Glutamatergic neuron (in vitro differentiated cells): ENCODE measurements around the gene AFF3. TPM values are rescaled to one million over a fixed set of nuclear protein-coding genes. Genes with fewer than 3 reads are reported as not detected.

Source experiments
- DNase-seq: peaks from one replicate; pipeline ENCODE4 v3.0.0; 2022
- H3K27ac Mint-ChIP-seq: one replicate; pipeline ENCODE4 v1.8.0; 2020; ENCODE audit warnings: mild to moderate bottlenecking, mixed read lengths, inconsistent platforms; ENCODE audit not compliant: unreplicated experiment
- H3K27me3 Mint-ChIP-seq: one replicate; pipeline ENCODE4 v1.8.0; 2020; ENCODE audit warnings: mild to moderate bottlenecking, moderate library complexity, mixed read lengths, inconsistent platforms; ENCODE audit not compliant: unreplicated experiment
- H3K36me3 Mint-ChIP-seq: one replicate; pipeline ENCODE4 v1.8.0; 2020; ENCODE audit warnings: mild to moderate bottlenecking, mixed read lengths, inconsistent platforms; ENCODE audit not compliant: unreplicated experiment
- H3K4me1 Mint-ChIP-seq: one replicate; pipeline ENCODE4 v1.8.0; 2020; ENCODE audit warnings: mild to moderate bottlenecking, low read depth, mixed read lengths, inconsistent platforms; ENCODE audit not compliant: unreplicated experiment
- H3K4me3 Mint-ChIP-seq: one replicate; pipeline ENCODE4 v1.8.0; 2020; ENCODE audit warnings: mild to moderate bottlenecking, mixed read lengths, inconsistent platforms; ENCODE audit not compliant: unreplicated experiment
- H3K9me3 Mint-ChIP-seq: one replicate; pipeline ENCODE4 v1.8.0; 2020; ENCODE audit warnings: mild to moderate bottlenecking, moderate library complexity, mixed read lengths, inconsistent platforms; ENCODE audit not compliant: unreplicated experiment
- total RNA-seq: library from RNA; stranded (reverse); fragmentation: NEBNext Ultra II Directional; extraction: Animal tissue kit (Norgen Biotek cat#: 25700); gene quantifications from one replicate; pipeline ENCODE4 v1.2.1, GENCODE V29; 2021; ENCODE audit not compliant: unreplicated experiment
- TF ChIP-seq, protein P1 (sequence below): fragments of 200-600 bp; sonication (generic); IDR thresholded peaks from one replicate; pipeline ENCODE4 v1.5.0; 2021; ENCODE audit not compliant: partially characterized antibody, unreplicated experiment

Gene AFF3
- total RNA-seq, 1 donor from 2014 or later = 125 TPM

DNA sequence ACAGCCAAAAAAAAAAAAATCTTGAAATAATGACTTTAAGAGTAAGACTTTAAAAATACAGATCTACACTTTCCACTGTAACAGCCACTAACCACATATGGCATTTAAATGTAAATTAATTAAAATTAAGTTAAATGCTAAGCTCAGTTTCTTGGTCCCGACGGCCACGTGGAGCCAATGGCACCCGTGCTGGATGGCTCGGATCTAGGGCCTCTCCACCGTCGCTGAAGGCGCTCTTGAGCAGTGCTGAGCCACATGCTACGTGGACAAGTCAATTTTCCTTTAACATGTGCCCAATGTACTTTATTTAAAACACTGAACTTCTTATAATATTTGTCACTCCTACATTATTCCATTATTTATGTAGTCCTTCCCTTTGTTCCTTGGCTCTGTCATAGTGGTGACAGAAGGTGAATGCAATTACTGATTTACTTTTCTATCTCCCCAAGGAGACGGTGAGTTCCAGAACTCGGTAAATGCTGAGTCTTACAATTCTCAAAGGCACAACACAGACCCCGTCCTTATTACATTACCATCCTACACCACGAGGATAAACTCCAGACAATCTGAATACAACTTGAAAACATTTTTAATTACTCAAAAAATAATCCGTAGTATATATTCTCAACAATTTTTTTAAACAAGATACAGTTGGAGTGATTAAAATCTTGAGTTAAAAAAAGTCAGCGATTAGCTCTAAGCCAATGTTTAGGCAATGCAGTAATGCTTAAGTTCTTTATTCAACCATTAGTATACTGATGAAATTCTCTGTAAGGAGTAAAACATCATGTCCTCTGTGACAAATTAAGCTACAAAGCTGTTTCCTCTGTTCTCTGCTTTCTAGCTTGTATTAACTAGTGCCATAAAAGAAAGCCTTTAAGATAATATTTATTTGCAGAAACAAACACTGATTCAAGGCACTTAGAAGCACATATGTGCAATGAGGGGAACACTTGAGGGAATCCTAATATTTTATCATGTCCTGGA is 95.1 kb downstream of the AFF3 start:
- TF ChIP-seq, protein P1, sequence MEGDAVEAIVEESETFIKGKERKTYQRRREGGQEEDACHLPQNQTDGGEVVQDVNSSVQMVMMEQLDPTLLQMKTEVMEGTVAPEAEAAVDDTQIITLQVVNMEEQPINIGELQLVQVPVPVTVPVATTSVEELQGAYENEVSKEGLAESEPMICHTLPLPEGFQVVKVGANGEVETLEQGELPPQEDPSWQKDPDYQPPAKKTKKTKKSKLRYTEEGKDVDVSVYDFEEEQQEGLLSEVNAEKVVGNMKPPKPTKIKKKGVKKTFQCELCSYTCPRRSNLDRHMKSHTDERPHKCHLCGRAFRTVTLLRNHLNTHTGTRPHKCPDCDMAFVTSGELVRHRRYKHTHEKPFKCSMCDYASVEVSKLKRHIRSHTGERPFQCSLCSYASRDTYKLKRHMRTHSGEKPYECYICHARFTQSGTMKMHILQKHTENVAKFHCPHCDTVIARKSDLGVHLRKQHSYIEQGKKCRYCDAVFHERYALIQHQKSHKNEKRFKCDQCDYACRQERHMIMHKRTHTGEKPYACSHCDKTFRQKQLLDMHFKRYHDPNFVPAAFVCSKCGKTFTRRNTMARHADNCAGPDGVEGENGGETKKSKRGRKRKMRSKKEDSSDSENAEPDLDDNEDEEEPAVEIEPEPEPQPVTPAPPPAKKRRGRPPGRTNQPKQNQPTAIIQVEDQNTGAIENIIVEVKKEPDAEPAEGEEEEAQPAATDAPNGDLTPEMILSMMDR = no peak
- H3K36me3 Mint-ChIP-seq = no peaks in the 10 kb centered on the region
- peak; percentile 42 for DNase-seq
- H3K27ac Mint-ChIP-seq = peak overlapping the region; percentile 67
- H3K4me3 Mint-ChIP-seq = peak overlapping the region; percentile 18
- no peaks in the 10 kb centered on the region for H3K27me3 Mint-ChIP-seq
- peaks cover 7% of the 10 kb centered on the region for H3K9me3 Mint-ChIP-seq
- H3K4me1 Mint-ChIP-seq = peaks cover 67% of the 10 kb centered on the region

DNA sequence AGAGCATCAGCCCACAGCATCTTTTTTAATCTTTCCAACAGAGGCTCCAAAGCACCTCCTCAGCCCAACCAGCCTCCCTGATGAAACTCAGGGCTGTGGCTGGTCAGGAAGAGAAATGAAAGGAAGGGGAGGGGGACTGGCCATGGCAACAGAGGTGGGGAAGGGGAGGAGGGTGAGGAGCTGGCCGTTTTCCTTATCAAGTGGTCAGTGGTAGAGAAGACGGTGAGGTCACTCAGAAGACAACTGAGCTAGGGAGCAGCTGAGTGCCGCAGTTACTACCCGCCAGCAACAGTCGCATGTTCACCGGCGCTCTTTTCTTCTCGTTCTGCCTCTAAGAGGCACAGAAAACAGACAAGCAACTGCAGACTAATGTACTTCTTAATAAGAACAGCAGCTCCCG is 97.4 kb downstream of the AFF3 start:
- Mint-ChIP-seq H3K27ac (peak overlapping the region; percentile 64), H3K4me1 (peaks cover 63% of the 10 kb centered on the region), H3K4me3 (no peak overlapping the region)

DNA sequence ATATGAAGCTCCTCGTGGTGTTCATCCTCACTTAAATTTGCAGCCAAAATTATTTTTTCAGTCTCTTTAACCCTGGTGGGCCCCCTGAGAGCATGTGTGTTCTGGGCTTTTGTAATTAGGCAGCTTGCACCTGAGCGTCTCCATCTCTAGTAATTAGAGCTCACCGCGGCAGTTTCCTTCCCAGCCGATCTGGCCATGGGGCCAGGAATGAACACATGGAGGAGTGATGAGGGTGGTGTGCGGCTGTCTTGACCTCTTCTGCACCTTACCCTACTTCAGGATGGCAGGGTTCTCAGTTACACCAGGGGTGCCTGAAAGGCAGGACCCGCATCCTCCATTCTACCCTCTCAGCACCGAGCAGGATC is 98.5 kb downstream of the AFF3 start:
- H3K27me3 Mint-ChIP-seq = peaks cover 1% of the 10 kb centered on the region
- H3K4me1 Mint-ChIP-seq = peaks cover 58% of the 10 kb centered on the region
- TF ChIP-seq, protein P1 = no peak
- peak overlapping the region; percentile 62 for H3K27ac Mint-ChIP-seq
- H3K9me3 Mint-ChIP-seq = peaks cover 8% of the 10 kb centered on the region
- DNase-seq = peak; percentile 43
- peak overlapping the region; percentile 40 for H3K4me3 Mint-ChIP-seq
- no peaks in the 10 kb centered on the region for H3K36me3 Mint-ChIP-seq

More for the DNA sequence above, 97.4 kb downstream of the AFF3 start:
- H3K27me3 Mint-ChIP-seq = no peaks in the 10 kb centered on the region
- H3K9me3 Mint-ChIP-seq = peaks cover 8% of the 10 kb centered on the region
- TF ChIP-seq, protein P1 = no peak
- no peaks in the 10 kb centered on the region for H3K36me3 Mint-ChIP-seq
- DNase-seq = no peak

DNA sequence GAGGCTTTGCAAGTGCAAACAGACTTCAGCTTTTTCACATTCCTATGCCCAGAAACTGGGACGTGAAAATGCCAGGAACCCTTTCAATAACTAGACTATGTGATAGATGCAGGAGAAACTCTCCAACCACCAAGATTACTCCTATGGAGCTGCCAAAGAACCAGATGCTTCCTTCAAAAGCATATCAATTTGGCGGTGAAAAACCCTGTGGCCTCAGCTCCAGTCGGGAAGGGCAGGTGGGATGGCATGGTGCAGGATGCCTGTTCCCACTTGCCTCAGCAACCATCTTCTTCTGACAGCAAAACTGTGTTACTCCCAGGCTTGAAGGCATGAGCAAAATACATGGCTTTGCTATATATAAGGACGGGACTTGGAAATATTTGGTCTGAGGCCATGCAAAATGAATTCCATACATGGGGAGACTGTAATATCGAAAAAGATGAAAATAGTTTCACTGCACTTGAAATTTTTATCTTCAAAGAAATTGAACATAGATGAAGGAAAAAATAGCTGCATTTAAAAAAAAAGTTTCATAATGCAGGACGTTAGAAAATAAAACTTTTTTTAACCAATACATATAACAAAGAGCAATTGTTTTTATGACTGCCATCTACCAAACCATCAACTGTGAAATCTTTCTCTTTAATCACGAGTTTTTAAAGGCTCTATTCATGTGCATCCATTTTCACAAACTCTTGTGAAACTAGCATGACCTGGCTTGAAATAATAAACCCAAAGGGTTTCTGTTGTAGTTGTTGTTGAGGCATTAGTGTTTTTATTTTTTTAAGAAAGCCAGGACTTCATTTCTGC is 99.1 kb downstream of the AFF3 start:
- peaks cover 8% of the 10 kb centered on the region for H3K9me3 Mint-ChIP-seq
- TF ChIP-seq, protein P1 = no peak
- peaks cover 1% of the 10 kb centered on the region for H3K27me3 Mint-ChIP-seq
- H3K4me3 Mint-ChIP-seq = peak overlapping the region; percentile 40
- H3K4me1 Mint-ChIP-seq = peaks cover 56% of the 10 kb centered on the region
- no peaks in the 10 kb centered on the region for H3K36me3 Mint-ChIP-seq
- H3K27ac Mint-ChIP-seq = peak overlapping the region; percentile 62
- no peak for DNase-seq
